Thymus (tissue), 11 donors: Measurements from ENCODE around the gene RAPGEF1. TPM values are rescaled to one million over a fixed set of nuclear protein-coding genes. Genes with fewer than 3 reads are reported as not detected.
"Not testable (repeated sequence)": the region's sequence is repeated elsewhere in the genome, so short reads cannot be mapped to it uniquely, and the experiment has no call there.

Source experiments
- DNase-seq, 9 donors: peaks; one replicate each; pipeline ENCODE4 v3.0.0-alpha.2; 2013; ENCODE audit warnings: low spot score in 9 of 9, low read depth in 6 of 9, missing footprints in 1 of 9
- H3K27ac ChIP-seq, 2 donors: one replicate each; pipeline ENCODE4 v1.5.1; 2013; ENCODE audit warnings: control low read depth in 1 of 2, low read depth in 1 of 2, low read length in 1 of 2, mild to moderate bottlenecking in 1 of 2, moderate library complexity in 1 of 2
- H3K27me3 ChIP-seq, 2 donors: one replicate each; pipeline ENCODE4 v1.5.1; 2013; ENCODE audit warnings: low read length in 1 of 2; ENCODE audit not compliant: control insufficient read depth in 2 of 2, insufficient read depth in 1 of 2
- H3K36me3 ChIP-seq, 2 donors: one replicate each; pipeline ENCODE4 v1.5.1; 2013; ENCODE audit warnings: low read length in 1 of 2, mild to moderate bottlenecking in 1 of 2, moderate library complexity in 1 of 2; ENCODE audit not compliant: control insufficient read depth in 2 of 2, insufficient read depth in 2 of 2
- H3K4me1 ChIP-seq, 2 donors: one replicate each; pipeline ENCODE4 v1.5.1; 2013; ENCODE audit warnings: low read length in 2 of 2; ENCODE audit not compliant: control insufficient read depth in 2 of 2, insufficient read depth in 2 of 2
- H3K4me3 ChIP-seq, 2 donors: one replicate each; pipeline ENCODE4 v1.5.1; 2013; ENCODE audit warnings: low read length in 2 of 2, control low read depth in 1 of 2, mild to moderate bottlenecking in 1 of 2
- H3K9me3 ChIP-seq, 2 donors: one replicate each; pipeline ENCODE4 v1.5.1; 2013; ENCODE audit warnings: low read length in 1 of 2, mild to moderate bottlenecking in 1 of 2; ENCODE audit not compliant: control insufficient read depth in 2 of 2, insufficient read depth in 1 of 2
- WGBS: extraction: QIAGEN DNeasy Blood & Tissue Kit; methylation state at CpG from one replicate; pipeline ENCODE4 v1.1.7; 2013; 5-methylcytosine and 5-hydroxymethylcytosine counted together
- polyA plus RNA-seq: library from polyadenylated mRNA; stranded (reverse); fragments of 200-250 nt; gene quantifications from one replicate; pipeline ENCODE4 v1.2.3, GENCODE V29; 2013
- total RNA-seq: library from RNA; stranded (reverse); fragments of 120-200 nt; gene quantifications from one replicate; pipeline ENCODE4 v1.2.4, GENCODE V29; 2013
- donor health status: healthy.

Gene RAPGEF1
- total and polyA plus RNA-seq, 2 donors = 21.6 to 25.9 TPM

GRCh38 chr9:131682261-131682660 is 57.6 kb downstream of the RAPGEF1 start:
- no peaks in the 10 kb centered on the region for H3K27me3 ChIP-seq
- H3K9me3 ChIP-seq = peaks cover 0 to 4% of the 10 kb centered on the region in 2 donors
- no peak overlapping the region for H3K27ac ChIP-seq
- WGBS = 58% methylated on average over 11 of the region's 11 CpGs
- no peaks in the 10 kb centered on the region for H3K36me3 ChIP-seq
- H3K4me1 ChIP-seq = peaks cover 21 to 24% of the 10 kb centered on the region in 2 donors
- H3K4me3 ChIP-seq = no peak overlapping the region
- DNase-seq = no peak

- not testable (repeated sequence) for H3K9me3 ChIP-seq, DNase-seq, H3K36me3 ChIP-seq, H3K4me3 ChIP-seq, H3K27ac ChIP-seq, H3K27me3 ChIP-seq
- H3K4me1 ChIP-seq = peaks cover 24 to 28% of the 10 kb centered on the region in 2 donors
- WGBS = 77% methylated on average over 10 of the region's 10 CpGs
Observed at GRCh38 chr9:131681826-131682225, 58.0 kb downstream of the RAPGEF1 start.

- H3K27ac ChIP-seq, H3K9me3 ChIP-seq, H3K4me3 ChIP-seq, DNase-seq, H3K36me3 ChIP-seq, H3K27me3 ChIP-seq: not testable (repeated sequence)
- over 99% methylated on average over 5 of the region's 5 CpGs for WGBS
- H3K4me1 ChIP-seq = peaks cover 31 to 35% of the 10 kb centered on the region in 2 donors
Observed at GRCh38 chr9:131681108-131681507, 58.8 kb downstream of the RAPGEF1 start.

GRCh38 chr9:131679261-131680020 is 60.4 kb downstream of the RAPGEF1 start:
- Histone ChIP-seq H3K4me1 (peaks cover 45 to 52% of the 10 kb centered on the region in 2 donors), H3K36me3 (no peaks in the 10 kb centered on the region), H3K27me3 (no peaks in the 10 kb centered on the region), H3K9me3 (peaks cover 0 to 4% of the 10 kb centered on the region in 2 donors), H3K4me3 (no peak overlapping the region), H3K27ac (peak overlapping the region; percentile 3 to 85)
- 98% methylated on average over 12 of the region's 12 CpGs for WGBS
- no peak for DNase-seq

GRCh38 chr9:131678499-131679111 is 61.3 kb downstream of the RAPGEF1 start:
- peak in 3 of 9 donors; percentile 47 to 71 (median 50) for DNase-seq
- H3K9me3 ChIP-seq = peaks cover 0 to 4% of the 10 kb centered on the region in 2 donors
- H3K36me3 ChIP-seq = no peaks in the 10 kb centered on the region
- 36% methylated on average over 5 of the region's 5 CpGs for WGBS
- H3K4me1 ChIP-seq = peaks cover 45 to 57% of the 10 kb centered on the region in 2 donors
- no peaks in the 10 kb centered on the region for H3K27me3 ChIP-seq
- H3K4me3 ChIP-seq = no peak overlapping the region
- peak overlapping the region; percentile 76 to 85 for H3K27ac ChIP-seq

- Histone ChIP-seq H3K27me3 (no peaks in the 10 kb centered on the region), H3K4me3 (no peak overlapping the region), H3K4me1 (peaks cover 45 to 62% of the 10 kb centered on the region in 2 donors), H3K36me3 (no peaks in the 10 kb centered on the region), H3K27ac (peak overlapping the region; percentile 44 to 85), H3K9me3 (peaks cover 0 to 4% of the 10 kb centered on the region in 2 donors)
- WGBS = 19% methylated on average over 9 of the region's 9 CpGs
- DNase-seq = peak in 2 of 9 donors; percentile 27 to 58
Observed at GRCh38 chr9:131677444-131678180, 62.3 kb downstream of the RAPGEF1 start.

- Histone ChIP-seq H3K27me3 (no peaks in the 10 kb centered on the region), H3K9me3 (peaks cover 0 to 4% of the 10 kb centered on the region in 2 donors), H3K27ac (peak overlapping the region; percentile 84 to 85), H3K36me3 (no peaks in the 10 kb centered on the region), H3K4me1 (peaks cover 45 to 62% of the 10 kb centered on the region in 2 donors), H3K4me3 (no peak overlapping the region)
- 77% methylated on average over 4 of the region's 4 CpGs for WGBS
- no peak for DNase-seq
Observed at GRCh38 chr9:131677049-131677443, 62.8 kb downstream of the RAPGEF1 start.

- peaks cover 46 to 67% of the 10 kb centered on the region in 2 donors for H3K4me1 ChIP-seq
- WGBS = 23% methylated on average over 6 of the region's 6 CpGs
- no peaks in the 10 kb centered on the region for H3K27me3 ChIP-seq
- H3K4me3 ChIP-seq = no peak overlapping the region
- peaks cover 0 to 4% of the 10 kb centered on the region in 2 donors for H3K9me3 ChIP-seq
- H3K27ac ChIP-seq = peak overlapping the region; percentile 84 to 85
- DNase-seq = peak in 2 of 9 donors; percentile 38 to 66
- H3K36me3 ChIP-seq = no peaks in the 10 kb centered on the region
Observed at GRCh38 chr9:131676431-131676972, 63.4 kb downstream of the RAPGEF1 start.
